Upper lobe of left lung (tissue), 4 donors: ENCODE measurements around the gene EWSR1.

ENCODE experiments used
- EP300 ChIP-seq, 4 donors: sonication (generic); formaldehyde crosslinking; IDR thresholded peaks; one replicate each; pipeline ENCODE4 v1.5.1; 2017; ENCODE audit warnings: antibody characterized with exemption in 4 of 4, control low read depth in 2 of 4
- POLR2A ChIP-seq, 4 donors: fragments of 450-650 bp; IDR thresholded peaks; one replicate each; pipeline ENCODE4 v1.5.1; 2016 to 2017; ENCODE audit warnings: antibody characterized with exemption in 4 of 4, mild to moderate bottlenecking in 2 of 4
- TF ChIP-seq, protein P1 (sequence below), 6 experiments: fragments of 450-650 bp in 4 of 6; fragments of 200-600 bp in 2 of 6; sonication (generic) in 2 of 6; IDR thresholded peaks; one replicate each; pipeline ENCODE4 v1.5.1; 2016 to 2019; ENCODE audit warnings: antibody characterized with exemption in 6 of 6

DNA sequence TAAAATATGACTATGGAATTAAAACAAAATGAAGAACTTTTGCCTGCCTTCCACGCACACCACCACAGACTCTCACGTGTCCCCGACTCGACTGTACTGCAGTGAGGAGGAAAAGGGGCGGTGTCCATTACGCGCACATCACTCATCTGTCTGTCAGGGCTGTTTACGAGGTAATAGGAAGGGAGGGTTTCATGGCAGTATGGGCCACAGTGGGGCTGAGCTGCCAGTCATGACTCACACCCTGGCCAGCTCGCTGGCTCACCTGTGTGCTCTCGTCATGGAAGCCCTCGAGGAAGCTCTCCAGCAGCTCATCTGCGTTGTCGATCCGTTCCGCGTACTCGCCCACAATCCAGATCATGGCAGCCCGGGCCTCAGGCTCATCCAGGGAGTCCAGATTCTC, 80.9 kb downstream of the EWSR1 start:
- TF ChIP-seq, protein P1, sequence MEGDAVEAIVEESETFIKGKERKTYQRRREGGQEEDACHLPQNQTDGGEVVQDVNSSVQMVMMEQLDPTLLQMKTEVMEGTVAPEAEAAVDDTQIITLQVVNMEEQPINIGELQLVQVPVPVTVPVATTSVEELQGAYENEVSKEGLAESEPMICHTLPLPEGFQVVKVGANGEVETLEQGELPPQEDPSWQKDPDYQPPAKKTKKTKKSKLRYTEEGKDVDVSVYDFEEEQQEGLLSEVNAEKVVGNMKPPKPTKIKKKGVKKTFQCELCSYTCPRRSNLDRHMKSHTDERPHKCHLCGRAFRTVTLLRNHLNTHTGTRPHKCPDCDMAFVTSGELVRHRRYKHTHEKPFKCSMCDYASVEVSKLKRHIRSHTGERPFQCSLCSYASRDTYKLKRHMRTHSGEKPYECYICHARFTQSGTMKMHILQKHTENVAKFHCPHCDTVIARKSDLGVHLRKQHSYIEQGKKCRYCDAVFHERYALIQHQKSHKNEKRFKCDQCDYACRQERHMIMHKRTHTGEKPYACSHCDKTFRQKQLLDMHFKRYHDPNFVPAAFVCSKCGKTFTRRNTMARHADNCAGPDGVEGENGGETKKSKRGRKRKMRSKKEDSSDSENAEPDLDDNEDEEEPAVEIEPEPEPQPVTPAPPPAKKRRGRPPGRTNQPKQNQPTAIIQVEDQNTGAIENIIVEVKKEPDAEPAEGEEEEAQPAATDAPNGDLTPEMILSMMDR (IDR thresholded peaks at IDR 0.05), result no peak
- TF ChIP-seq POLR2A (IDR thresholded peaks at IDR 0.05), result no peak
- no peak for TF ChIP-seq EP300 (IDR thresholded peaks at IDR 0.05)
